Measurements from ENCODE around the gene MEGF8. TPM values are rescaled to one million over a fixed set of nuclear protein-coding genes. Genes with fewer than 3 reads are reported as not detected.
A peak's percentile ranks its signal among the peaks of the same experiment; 100 is the strongest.

The MEGF8 gene
- total and polyA plus RNA-seq, 2 of the 13 experiments (the other 11 are each of a cell fraction or from before 2014, with no cell fraction given) = 4.0 to 8.8 TPM

GRCh38 chr19:42386974-42387707, 61.7 kb downstream of the MEGF8 start (continued):
- peak; percentile 42; the same call in 1 of the 2 replicates for TF ChIP-seq HOXA3 (CRISPR knock-in tag; IDR thresholded peaks at IDR 0.05)
- peak; percentile 58 for TF ChIP-seq ZNF883 (CRISPR knock-in tag; IDR thresholded peaks at IDR 0.05; ENCODE audit: not compliant biosample characterization)
- TF ChIP-seq ZNF280B (CRISPR knock-in tag; IDR thresholded peaks at IDR 0.05; ENCODE audit: borderline replicate concordance) = no peak
- peak; percentile 44; the same call in 1 of the 2 replicates for TF ChIP-seq ZFY (CRISPR knock-in tag; IDR thresholded peaks at IDR 0.05)
- 0 out of 2 replicates have a peak, but pooled peaks have one; percentile 13 for TF ChIP-seq MED1 (CRISPR knock-in tag; IDR thresholded peaks at IDR 0.05)
- peak; percentile 38; the same call in 1 of the 2 replicates for TF ChIP-seq RFXAP (CRISPR knock-in tag; IDR thresholded peaks at IDR 0.05; ENCODE audit: borderline replicate concordance)
- TF ChIP-seq ZNF362 (CRISPR knock-in tag; IDR thresholded peaks at IDR 0.05; ENCODE audit: borderline replicate concordance) = peak; percentile 46; the same call in 1 of the 2 replicates
- TF ChIP-seq ZBTB1 (CRISPR knock-in tag; IDR thresholded peaks at IDR 0.05; ENCODE audit: borderline replicate concordance) = no peak
- TF ChIP-seq HMGXB4 (CRISPR knock-in tag; IDR thresholded peaks at IDR 0.05; ENCODE audit: borderline replicate concordance in 1 of 2, low read depth in 1 of 2) = peak; percentile 62 to 74; a peak in 3 of 4 replicates
- TF ChIP-seq POLR2A (IDR thresholded peaks at IDR 0.05; ENCODE audit: insufficient read depth in 1 of 2, low read depth in 2 of 2, low read length in 2 of 2) = 0 out of 4 replicates have a peak, but pooled peaks of 1 of the 2 experiments have one; percentile 21
- 0 out of 2 replicates have a peak, but pooled peaks have one; percentile 31 for TF ChIP-seq HDAC1 (CRISPR knock-in tag; IDR thresholded peaks at IDR 0.05)
- TF ChIP-seq ZNF547 (CRISPR knock-in tag; IDR thresholded peaks at IDR 0.05) = peak; percentile 49; the same call in 1 of the 2 replicates
- TF ChIP-seq ZNF782 (CRISPR knock-in tag; IDR thresholded peaks at IDR 0.05; ENCODE audit: borderline replicate concordance) = 0 out of 2 replicates have a peak, but pooled peaks have one; percentile 41
